Mesothelial cell of epicardium (in vitro differentiated cells): Measurements from ENCODE around the gene SLC1A7. TPM values are rescaled to one million over a fixed set of nuclear protein-coding genes. Genes with fewer than 3 reads are reported as not detected.

Experiments used
- DNase-seq, 2 experiments: peaks; one replicate each; pipeline ENCODE4 v3.0.0; 2021; ENCODE audit warnings: low spot score in 2 of 2; ENCODE audit not compliant: unreplicated experiment in 2 of 2
- H3K27ac Mint-ChIP-seq: 2 replicates; pipeline ENCODE4 v1.8.0; 2021; ENCODE audit warnings: mixed read lengths
- H3K27me3 Mint-ChIP-seq: 2 replicates; pipeline ENCODE4 v1.8.0; 2021; ENCODE audit warnings: low read depth, mixed read lengths
- H3K36me3 Mint-ChIP-seq: 2 replicates; pipeline ENCODE4 v1.8.0; 2021; ENCODE audit warnings: mixed read lengths
- H3K4me1 Mint-ChIP-seq: 2 replicates; pipeline ENCODE4 v1.8.0; 2021; ENCODE audit warnings: mixed read lengths
- H3K4me3 Mint-ChIP-seq: 2 replicates; pipeline ENCODE4 v1.8.0; 2021; ENCODE audit warnings: mild to moderate bottlenecking, moderate library complexity, mixed read lengths
- H3K9me3 Mint-ChIP-seq: 2 replicates; pipeline ENCODE4 v1.8.0; 2021; ENCODE audit warnings: mixed read lengths
- total RNA-seq: library from RNA; stranded (reverse); gene quantifications from 3 replicates; pipeline ENCODE4 v1.2.1, GENCODE V29; 2021
- TF ChIP-seq, protein P1 (sequence below): fragments of 200-600 bp; sonication (generic); IDR thresholded peaks from one replicate; pipeline ENCODE4 v1.5.0; 2021; ENCODE audit warnings: antibody characterized with exemption; ENCODE audit not compliant: unreplicated experiment

The SLC1A7 gene
- total RNA-seq, 1 donor from 2014 or later, result not detected

DNA sequence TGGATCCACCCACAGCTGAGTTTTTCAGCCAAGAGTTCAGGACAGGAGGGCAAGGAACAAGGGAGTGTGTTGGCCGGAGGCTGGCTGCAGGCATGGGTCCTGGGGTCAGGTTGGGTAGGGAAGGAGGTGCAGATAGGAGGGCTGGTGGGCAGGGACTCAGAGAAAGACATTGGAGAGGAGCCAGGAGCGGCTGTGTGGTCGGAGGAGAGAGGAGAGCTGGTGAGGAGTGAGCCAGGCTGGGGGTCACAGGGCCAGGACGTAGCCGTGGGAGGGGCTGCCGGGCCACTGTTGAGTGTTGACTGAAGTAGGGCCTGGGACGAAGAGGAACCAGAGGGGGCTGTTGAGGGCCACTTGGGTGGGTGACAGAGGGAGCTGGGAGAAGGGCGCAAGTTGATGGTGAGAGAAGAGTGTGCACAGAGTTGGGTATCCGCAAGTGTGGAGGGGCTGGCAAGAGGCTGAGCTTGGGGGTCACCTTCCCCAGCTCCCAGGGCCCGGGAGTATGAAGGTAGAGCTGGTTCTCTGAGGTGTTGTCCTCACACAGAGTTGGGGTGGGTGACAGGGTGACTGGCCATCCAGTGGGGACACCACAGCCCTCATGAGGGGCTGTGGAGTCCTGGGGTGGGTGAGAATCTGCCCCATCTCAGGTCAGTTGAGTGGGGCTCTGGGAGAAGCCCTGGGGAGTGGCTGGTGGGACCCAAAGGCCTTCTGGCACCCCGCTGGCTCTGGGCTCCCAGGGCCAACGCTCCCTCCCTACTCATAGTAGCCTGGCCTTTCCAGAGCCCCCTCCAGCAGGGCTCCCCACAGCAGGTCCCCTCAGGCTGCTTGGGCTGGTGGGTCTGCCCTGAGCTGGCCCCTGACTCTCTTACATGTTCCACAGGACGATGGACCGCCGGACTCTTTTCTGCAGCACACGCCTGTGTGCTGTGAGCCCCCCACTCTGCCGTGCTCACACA, 58.5 kb downstream of the SLC1A7 start:
- no peaks in the 10 kb centered on the region for H3K36me3 Mint-ChIP-seq
- H3K27ac Mint-ChIP-seq, result no peak overlapping the region
- peaks cover 8% of the 10 kb centered on the region for H3K4me1 Mint-ChIP-seq
- H3K27me3 Mint-ChIP-seq, result peaks cover 2% of the 10 kb centered on the region
- H3K4me3 Mint-ChIP-seq, result no peak overlapping the region
- TF ChIP-seq, protein P1, sequence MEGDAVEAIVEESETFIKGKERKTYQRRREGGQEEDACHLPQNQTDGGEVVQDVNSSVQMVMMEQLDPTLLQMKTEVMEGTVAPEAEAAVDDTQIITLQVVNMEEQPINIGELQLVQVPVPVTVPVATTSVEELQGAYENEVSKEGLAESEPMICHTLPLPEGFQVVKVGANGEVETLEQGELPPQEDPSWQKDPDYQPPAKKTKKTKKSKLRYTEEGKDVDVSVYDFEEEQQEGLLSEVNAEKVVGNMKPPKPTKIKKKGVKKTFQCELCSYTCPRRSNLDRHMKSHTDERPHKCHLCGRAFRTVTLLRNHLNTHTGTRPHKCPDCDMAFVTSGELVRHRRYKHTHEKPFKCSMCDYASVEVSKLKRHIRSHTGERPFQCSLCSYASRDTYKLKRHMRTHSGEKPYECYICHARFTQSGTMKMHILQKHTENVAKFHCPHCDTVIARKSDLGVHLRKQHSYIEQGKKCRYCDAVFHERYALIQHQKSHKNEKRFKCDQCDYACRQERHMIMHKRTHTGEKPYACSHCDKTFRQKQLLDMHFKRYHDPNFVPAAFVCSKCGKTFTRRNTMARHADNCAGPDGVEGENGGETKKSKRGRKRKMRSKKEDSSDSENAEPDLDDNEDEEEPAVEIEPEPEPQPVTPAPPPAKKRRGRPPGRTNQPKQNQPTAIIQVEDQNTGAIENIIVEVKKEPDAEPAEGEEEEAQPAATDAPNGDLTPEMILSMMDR, result no peak
- H3K9me3 Mint-ChIP-seq, result no peaks in the 10 kb centered on the region
- DNase-seq, result no peak

DNA sequence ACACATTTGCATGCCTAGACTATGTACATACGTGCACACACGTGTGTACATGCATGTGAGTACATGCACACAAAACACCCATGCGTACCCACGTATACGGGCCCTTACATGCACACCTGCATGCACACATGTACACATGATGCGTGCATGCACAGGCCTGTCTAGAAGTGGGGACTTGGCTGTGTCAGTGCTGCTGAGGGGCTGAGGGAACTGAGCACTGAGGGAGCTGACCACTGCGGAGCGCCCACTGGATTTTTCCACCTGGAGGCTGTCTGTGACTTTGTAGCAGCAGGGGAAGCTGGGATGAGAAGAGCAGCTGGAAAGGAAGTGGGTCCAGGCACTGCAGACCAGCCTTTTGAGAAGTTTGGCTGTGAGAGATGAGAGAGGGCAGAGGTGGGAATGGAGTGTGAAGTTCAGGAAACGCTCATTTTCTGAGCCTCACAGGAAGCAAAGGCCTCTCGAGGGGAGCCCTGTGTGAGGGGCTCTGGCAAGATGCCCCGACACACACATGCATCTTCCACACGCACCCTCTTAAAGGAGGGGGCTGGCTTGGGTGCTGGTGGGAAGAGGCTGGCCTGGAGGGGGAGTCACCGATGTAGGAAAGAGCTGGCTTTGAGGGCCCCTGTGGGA, 59.5 kb downstream of the SLC1A7 start:
- Mint-ChIP-seq H3K27me3 (peaks cover 2% of the 10 kb centered on the region), H3K27ac (no peak overlapping the region), H3K4me3 (no peak overlapping the region), H3K36me3 (no peaks in the 10 kb centered on the region), H3K4me1 (peaks cover 8% of the 10 kb centered on the region), H3K9me3 (no peaks in the 10 kb centered on the region)
- no peak for DNase-seq
- TF ChIP-seq, protein P1, result no peak

DNA sequence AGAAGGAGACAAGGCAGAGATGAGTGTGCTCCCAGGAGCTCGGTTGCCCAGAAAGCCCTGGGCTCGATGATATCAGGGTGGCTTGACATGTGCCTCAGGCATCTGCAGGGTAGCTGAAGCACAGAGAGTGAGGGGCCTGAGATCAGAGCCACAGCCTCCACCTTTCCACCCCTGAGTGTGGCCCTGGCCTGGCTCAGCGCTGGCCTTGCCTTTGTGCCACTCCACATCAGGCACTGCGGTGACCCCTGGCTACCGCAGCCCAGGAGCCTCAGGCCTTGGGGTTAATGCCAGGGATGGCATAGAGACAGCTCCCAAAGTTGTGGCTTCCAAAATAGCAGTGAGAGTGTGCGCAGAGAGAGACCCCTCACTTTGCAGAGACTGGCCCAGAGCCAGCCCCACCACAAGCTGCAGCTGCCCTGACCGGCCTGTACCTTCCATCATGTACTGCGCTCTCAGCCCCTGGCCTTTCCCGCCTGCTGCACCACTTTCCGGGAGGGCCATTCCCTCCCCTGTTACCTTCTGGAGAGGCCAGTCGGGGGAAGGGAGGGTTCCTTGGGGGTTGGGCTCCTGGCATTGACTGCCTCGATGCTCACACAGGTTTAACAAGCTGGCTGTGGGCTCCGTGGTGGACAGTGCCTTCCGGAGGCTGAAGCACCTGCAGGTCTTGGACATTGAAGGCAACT, 60.9 kb downstream of the SLC1A7 start:
- H3K27ac Mint-ChIP-seq, result no peak overlapping the region

DNA sequence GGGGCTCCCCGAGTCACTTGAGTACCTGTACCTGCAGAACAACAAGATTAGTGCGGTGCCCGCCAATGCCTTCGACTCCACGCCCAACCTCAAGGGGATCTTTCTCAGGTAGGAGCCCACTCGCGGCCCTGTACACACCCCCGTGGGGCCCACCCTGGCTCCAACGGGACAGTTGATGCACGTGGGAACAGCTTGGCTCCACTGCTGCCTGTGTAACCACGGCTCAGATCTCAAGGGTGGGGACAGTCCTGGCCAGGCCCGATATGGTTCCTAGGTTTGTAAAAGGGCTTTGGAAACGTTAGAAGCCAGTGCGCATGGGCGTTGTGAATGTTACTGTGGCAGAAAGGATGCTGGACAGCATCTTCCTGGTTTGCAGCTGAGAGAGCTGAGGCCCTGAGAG, 61.7 kb downstream of the SLC1A7 start:
- no peak overlapping the region for H3K4me3 Mint-ChIP-seq
- TF ChIP-seq, protein P1, result no peak
- H3K9me3 Mint-ChIP-seq, result no peaks in the 10 kb centered on the region
- H3K36me3 Mint-ChIP-seq, result no peaks in the 10 kb centered on the region
- no peak for DNase-seq
- peaks cover 2% of the 10 kb centered on the region for H3K27me3 Mint-ChIP-seq
- no peak overlapping the region for H3K27ac Mint-ChIP-seq
- peaks cover 8% of the 10 kb centered on the region for H3K4me1 Mint-ChIP-seq

More for the DNA sequence above, 60.9 kb downstream of the SLC1A7 start:
- no peak overlapping the region for H3K4me3 Mint-ChIP-seq
- DNase-seq, result no peak
- no peaks in the 10 kb centered on the region for H3K36me3 Mint-ChIP-seq
- no peaks in the 10 kb centered on the region for H3K9me3 Mint-ChIP-seq
- peaks cover 2% of the 10 kb centered on the region for H3K27me3 Mint-ChIP-seq
- peaks cover 8% of the 10 kb centered on the region for H3K4me1 Mint-ChIP-seq
- TF ChIP-seq, protein P1, result no peak

DNA sequence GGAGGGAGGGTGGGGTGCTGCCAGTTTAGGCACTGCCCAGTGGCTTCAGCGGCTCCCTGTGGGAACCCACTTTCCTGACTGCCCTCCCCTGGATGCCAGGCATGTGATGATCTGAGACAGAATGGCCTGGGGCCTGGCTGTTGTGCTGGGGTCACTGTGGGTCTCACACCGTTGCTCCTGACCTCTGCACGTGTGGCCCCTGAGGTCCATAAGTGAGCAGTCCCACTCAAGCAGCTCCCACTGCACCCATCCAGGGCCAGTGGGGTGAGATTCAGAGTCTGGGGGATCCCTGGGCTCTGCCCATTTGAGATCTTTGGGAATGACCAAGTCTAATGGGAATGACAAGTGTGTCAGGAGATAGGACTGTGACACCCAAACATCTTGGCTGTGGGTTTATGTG, 62.4 kb downstream of the SLC1A7 start:
- Mint-ChIP-seq H3K27ac (no peak overlapping the region), H3K4me1 (peaks cover 8% of the 10 kb centered on the region), H3K9me3 (no peaks in the 10 kb centered on the region), H3K27me3 (peaks cover 2% of the 10 kb centered on the region), H3K36me3 (no peaks in the 10 kb centered on the region), H3K4me3 (no peak overlapping the region)
- DNase-seq, result no peak
- TF ChIP-seq, protein P1, result no peak
